ENCODE data around the gene ZNF576.
"Not testable (repeated sequence)": the region's sequence is repeated elsewhere in the genome, so short reads cannot be mapped to it uniquely, and the experiment has no call there.

Gene ZNF576

DNA sequence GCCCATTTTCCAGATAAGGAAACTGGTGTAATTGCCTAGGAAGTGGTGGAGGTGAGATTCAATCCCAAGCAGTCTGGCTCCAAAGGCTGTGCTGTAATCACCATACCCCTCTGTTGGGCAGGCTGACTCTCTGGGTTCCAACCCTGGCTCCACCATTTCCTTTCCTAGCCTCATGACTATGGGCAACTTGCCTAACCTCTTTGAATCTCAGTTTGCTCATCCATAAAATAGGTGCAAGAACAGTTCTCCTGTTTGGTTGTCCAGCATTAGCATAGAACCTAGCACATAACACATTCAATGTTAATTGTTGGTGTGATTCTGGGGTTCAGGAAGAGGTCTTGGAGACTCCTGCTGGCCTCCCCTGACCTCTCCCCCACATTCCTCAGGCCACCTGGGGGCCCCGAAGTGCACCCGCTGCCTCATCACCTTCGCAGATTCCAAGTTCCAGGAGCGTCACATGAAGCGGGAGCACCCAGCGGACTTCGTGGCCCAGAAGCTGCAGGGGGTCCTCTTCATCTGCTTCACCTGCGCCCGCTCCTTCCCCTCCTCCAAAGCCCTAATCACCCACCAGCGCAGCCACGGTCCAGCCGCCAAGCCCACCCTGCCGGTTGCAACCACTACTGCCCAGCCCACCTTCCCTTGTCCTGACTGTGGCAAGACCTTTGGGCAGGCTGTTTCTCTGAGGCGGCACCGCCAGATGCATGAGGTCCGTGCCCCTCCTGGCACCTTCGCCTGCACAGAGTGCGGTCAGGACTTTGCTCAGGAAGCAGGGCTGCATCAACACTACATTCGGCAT, 2.2 kb downstream of the ZNF576 start:
- DNase-seq (ENCODE audit: insufficient read length, low spot score) (no peak), FAIRE-seq (no peak)

DNA sequence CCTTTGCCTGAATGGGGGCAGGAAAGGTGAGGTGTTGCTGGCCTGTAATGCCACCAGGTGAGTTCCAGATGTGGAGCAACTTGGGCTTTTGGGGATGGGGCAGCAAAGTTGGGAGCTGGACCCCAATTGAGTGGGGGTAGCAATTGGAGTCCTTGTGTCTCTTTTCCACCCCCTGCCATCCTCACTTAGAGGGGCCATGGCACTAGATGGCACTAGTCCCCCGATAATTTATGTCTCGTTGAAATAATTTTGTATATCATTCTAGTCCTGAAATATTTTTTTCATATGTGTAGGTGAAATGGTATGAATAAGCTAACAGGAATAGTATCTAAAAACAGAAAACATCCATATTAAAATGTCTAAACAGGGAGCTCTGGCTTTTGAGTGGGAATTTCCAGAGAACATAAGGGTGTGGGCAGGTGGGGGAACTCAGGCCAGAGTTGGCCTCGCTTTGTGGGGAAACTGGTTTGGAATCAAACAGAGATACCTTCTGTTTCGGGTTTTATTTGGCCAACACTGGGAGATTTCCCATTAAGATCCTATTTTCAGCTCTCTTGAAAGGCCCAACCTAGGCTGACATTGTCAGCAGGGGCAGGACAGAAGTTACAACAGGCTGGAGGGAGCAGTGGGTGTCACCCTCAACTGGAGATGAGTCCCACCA, 3.4 kb downstream of the ZNF576 start:
- no peak for DNase-seq (ENCODE audit: insufficient read length, low spot score)
- no peak for FAIRE-seq

GRCh38 chr19:43600326-43600725, 3.9 kb downstream of the ZNF576 start:
- FAIRE-seq; DNase-seq (ENCODE audit: insufficient read length, low spot score): not testable (repeated sequence)

DNA sequence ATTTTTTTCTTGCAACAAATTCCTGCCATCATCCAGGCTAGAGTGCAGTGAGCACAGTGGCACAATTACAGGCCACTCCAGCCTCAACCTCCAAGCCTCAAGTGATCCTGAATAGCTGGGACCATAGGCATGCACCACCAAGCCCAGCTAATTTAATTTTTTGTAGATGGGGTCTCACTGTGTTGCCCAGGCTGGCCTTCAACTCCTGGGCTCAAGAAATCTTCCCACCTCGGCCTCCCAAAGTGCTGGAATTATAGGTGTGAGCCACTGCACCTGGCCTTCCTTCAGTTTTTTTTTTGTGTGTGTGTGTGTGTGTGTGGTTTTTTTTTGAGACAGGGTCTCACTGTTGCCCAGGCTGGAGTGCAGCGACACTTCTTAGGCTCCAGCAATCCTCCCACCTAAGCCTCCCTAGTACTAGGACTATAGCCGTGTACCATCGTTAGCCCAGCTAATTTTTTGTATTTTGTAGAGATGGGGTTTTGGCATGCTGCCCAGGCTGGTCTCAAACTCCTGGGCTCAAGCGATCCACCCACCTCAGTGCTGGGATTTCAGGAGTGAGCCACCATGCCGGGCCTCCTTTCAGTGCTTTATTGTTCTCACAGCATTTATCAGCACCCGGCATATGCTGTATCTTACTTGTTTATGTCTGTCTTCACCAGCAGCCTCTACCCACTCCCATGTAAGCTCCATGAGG, 9.6 kb downstream of the ZNF576 start:
- FAIRE-seq: no peak
- DNase-seq (ENCODE audit: insufficient read length, low spot score): no peak

GRCh38 chr19:43606569-43607229, 10.3 kb downstream of the ZNF576 start:
- FAIRE-seq (no peak), DNase-seq (ENCODE audit: insufficient read length, low spot score) (no peak)

GRCh38 chr19:43607238-43608205, 11.1 kb downstream of the ZNF576 start:
- DNase-seq (ENCODE audit: insufficient read length, low spot score) (no peak), FAIRE-seq (no peak)

DNA sequence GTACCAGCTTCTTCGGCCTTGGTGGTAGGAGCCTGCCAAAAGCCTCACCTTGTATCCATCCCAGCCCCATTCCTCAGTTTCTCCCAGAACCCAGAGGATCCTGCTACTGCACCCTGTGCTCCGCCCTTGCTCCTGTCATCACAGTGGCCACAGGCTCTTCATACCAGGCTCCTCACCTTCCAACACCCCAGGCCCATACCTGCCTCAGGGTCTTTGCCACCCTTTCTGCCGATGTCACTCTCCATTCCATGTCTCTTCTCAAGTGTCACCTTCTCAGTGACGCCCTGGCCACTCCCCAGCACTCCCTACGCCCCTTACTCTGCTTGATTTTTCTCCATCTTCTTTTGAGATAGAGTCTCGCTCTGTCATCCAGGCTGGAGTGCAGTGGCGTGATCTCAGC, 13.5 kb downstream of the ZNF576 start:
- FAIRE-seq: no peak
- DNase-seq (ENCODE audit: insufficient read length, low spot score): no peak

GRCh38 chr19:43610493-43610892, 14.1 kb downstream of the ZNF576 start:
- FAIRE-seq: no peak

GRCh38 chr19:43611788-43612187, 15.4 kb downstream of the ZNF576 start, which contains the start of gene SRRM5:
SRRM5 (plus strand) TSS chr19:43612088; CDS start chr19:43612122, 34 bp downstream.
- FAIRE-seq (no peak), DNase-seq (ENCODE audit: insufficient read length, low spot score) (no peak)

More at GRCh38 chr19:43610493-43610892, 14.1 kb downstream of the ZNF576 start:
- DNase-seq (ENCODE audit: insufficient read length, low spot score): no peak

DNA sequence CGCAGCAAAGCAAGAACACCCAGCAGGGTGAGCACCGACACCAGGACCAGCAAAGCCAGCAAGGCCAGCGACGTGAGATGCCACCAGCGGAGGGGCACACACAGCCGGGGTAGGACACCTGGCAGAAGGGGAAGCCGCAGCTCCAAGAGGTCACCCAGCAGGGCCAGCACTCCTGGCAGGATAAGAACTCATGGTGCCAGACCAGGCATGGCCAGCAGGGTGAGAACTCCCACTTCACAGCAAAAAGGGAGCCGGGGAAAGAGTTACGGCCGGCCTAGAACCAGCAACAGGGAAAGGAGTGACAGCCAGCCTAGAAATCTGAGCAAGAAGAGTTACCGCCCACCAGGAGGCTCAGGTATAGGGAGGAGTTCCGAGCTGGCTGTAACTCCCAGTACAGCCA, 16.0 kb downstream of the ZNF576 start:
- FAIRE-seq (no peak), DNase-seq (ENCODE audit: insufficient read length, low spot score) (no peak)

GRCh38 chr19:43616306-43616705, 19.9 kb downstream of the ZNF576 start:
- DNase-seq (ENCODE audit: insufficient read length, low spot score) (no peak), FAIRE-seq (no peak)

DNA sequence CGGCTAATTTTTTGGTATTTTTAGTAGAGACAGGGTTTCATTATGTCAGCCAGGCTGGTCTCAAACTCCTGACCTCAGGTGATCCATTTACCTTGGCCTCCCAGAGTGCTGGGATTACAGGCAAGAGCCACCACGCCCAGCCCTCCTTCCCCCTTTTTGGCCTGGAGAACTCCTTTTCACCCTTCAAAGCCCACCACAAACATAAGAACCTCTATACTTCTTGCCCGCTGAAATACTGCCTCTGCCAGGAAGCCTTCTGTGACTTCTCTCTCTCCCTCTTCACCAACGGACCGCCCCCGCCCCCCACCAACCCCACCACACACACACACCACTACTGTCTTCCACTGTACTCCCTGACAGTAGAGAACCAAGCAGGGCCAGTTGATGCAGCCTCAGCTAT, 20.6 kb downstream of the ZNF576 start:
- FAIRE-seq: no peak
- no peak for DNase-seq (ENCODE audit: insufficient read length, low spot score)

- peak; percentile 33 for FAIRE-seq
- peak; percentile 60 for DNase-seq (ENCODE audit: insufficient read length, low spot score)
Measured at GRCh38 chr19:43618921-43619261, 22.5 kb downstream of the ZNF576 start.

DNA sequence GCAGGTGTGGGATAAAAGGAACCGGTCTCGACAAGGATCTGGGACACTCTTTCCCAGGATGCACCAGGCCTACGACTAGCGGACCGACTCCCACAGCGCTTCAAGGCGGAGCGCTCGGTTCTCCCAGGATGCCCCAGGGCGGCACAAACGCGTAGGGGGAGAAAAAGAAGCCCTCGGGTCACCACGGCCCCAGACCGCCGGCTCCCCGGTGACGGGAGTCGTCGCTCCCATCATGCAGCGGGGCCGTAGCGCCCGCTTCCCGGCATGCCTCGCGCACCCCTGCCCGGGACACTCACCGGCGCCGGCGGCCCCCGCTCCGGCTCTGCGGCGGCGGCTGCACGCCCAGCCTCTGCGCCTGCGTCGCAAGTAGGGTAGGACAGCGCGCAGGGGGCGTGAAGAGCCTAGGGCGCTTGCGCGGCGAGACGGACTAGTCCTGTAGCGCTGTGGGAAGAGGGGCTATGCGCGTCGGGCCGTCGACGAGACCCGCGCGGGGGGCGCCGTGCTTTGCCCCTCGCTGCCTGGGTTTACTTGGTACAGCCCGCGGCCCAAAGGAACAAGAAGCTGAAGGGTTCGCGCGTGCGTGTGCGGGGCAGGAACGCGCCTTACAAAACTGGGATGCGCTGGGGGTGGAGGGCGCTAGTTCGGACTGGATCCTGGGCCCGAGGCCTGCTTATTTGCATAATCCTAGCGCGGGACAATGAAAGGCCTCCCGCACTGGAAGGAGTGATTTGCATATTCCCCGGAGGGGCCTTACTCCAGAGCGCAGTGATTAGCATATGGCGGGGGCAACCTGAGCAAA, 23.1 kb downstream of the ZNF576 start, which contains the start of gene ZNF428:
Gene ZNF428 (minus strand): TSS at position 368 of the 799 bp plus-strand sequence. CDS start 5,325 bp downstream, outside the sequence.
- DNase-seq (ENCODE audit: insufficient read length, low spot score): peak; percentile 95
- peak; percentile 93 for FAIRE-seq

DNA sequence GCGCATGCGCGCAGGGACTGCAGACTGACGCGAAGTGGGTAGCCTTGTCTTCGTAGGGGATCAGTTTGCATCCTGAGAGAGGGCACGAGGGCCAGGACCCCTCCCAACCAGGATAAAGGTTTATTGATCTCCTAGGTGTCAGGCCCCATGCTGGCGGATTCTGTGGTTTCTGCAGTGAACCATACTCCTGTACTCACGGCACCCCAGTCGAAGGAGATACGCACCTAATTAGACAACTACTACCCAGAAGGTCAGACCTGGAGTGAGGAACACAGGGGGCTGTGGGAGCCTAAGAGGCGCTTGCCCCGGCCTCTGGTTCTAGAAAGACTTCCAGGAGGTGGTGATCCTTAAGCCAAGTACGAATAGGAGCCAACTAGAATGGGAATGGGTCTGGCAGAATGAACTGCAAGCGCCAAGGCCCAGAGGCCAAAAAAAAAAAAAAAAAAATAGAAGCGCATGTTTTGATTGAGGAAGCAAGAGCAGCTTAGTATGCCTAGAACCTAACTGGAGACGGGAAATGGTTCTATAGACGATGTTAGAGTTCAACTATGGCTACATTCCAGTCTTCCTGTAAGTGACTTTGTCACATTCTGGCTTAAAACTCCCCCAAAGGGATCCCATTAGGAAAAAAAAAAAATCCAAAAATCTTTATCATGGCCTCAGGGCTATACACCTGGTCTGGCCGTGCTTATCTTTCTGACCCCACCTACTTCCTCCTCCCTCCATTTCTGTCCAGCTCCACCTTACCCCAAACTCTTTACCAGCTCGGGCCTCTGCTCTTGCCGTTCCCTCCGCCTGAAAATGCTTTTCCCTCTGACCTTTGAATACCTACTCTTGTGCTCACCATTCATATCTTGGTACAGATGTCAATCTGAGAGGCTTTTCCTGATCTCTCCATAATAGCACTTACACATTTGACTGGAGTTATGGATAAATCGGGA, 23.9 kb downstream of the ZNF576 start:
- FAIRE-seq: no peak

DNA sequence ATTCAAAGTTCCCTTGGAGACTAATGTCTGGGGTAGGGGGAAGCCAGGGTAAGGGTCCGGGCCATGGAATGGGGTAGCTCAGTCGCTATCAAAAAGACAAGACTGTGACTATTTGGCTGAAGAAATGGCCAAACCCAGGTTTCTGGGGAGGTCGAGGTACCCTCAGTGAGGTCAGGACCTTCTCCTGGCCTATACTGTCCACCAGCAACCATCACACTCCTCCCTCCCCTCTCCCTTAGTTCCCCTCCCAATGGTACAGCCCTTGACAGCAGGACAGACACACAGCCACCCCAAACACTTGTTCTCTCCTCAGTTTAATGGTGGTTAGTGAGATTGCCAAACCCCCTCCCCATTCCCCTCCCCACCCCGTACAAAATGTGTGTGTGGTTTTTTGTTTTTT, 25.7 kb downstream of the ZNF576 start:
- FAIRE-seq: no peak
- no peak for DNase-seq (ENCODE audit: insufficient read length, low spot score)

More for the DNA sequence above, 23.9 kb downstream of the ZNF576 start:
- DNase-seq (ENCODE audit: insufficient read length, low spot score): no peak

GRCh38 chr19:43622956-43623355, 26.6 kb downstream of the ZNF576 start:
- FAIRE-seq (no peak), DNase-seq (ENCODE audit: insufficient read length, low spot score) (no peak)
